Measurements from ENCODE around the gene PAK4. TPM values are rescaled to one million over a fixed set of nuclear protein-coding genes. Genes with fewer than 3 reads are reported as not detected.

The PAK4 gene
- total and polyA plus RNA-seq, 10 of the 15 experiments (the other 5 are each of a cell fraction or from before 2014, with no cell fraction given): 0.08 to 19.3 (median 5.9) TPM

GRCh38 chr19:39084732-39085080, 40.9 kb upstream of the PAK4 start (continued):
- TF ChIP-seq ZBTB33 (IDR thresholded peaks at IDR 0.05) (no peak), POLR2AphosphoS2 (IDR thresholded peaks at IDR 0.05; ENCODE audit: low read depth, low read length) (no peak), CREM (IDR thresholded peaks at IDR 0.05; ENCODE audit: low read depth) (no peak), KAT2A (conservative IDR thresholded peaks at IDR 0.05; ENCODE audit: control insufficient read depth, low read depth, low read length) (no peak)
- TF ChIP-seq, protein P1, sequence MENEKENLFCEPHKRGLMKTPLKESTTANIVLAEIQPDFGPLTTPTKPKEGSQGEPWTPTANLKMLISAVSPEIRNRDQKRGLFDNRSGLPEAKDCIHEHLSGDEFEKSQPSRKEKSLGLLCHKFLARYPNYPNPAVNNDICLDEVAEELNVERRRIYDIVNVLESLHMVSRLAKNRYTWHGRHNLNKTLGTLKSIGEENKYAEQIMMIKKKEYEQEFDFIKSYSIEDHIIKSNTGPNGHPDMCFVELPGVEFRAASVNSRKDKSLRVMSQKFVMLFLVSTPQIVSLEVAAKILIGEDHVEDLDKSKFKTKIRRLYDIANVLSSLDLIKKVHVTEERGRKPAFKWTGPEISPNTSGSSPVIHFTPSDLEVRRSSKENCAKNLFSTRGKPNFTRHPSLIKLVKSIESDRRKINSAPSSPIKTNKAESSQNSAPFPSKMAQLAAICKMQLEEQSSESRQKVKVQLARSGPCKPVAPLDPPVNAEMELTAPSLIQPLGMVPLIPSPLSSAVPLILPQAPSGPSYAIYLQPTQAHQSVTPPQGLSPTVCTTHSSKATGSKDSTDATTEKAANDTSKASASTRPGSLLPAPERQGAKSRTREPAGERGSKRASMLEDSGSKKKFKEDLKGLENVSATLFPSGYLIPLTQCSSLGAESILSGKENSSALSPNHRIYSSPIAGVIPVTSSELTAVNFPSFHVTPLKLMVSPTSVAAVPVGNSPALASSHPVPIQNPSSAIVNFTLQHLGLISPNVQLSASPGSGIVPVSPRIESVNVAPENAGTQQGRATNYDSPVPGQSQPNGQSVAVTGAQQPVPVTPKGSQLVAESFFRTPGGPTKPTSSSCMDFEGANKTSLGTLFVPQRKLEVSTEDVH (IDR thresholded peaks at IDR 0.05; ENCODE audit: low read depth, partially characterized antibody): no peak

GRCh38 chr19:39085392-39085791, 40.2 kb upstream of the PAK4 start:
- Histone ChIP-seq H3K4me3 (no peak overlapping the region), H3K27me3 (replicated peaks in 1 of 2; ENCODE audit: control insufficient read depth in 2 of 2, insufficient read depth in 2 of 2, low read length in 1 of 2) (peaks cover 5 to 12% of the 10 kb centered on the region in 2 experiments), H2AFZ (ENCODE audit: control insufficient read depth, low read depth, low read length) (no peak overlapping the region), H3K27ac (ENCODE audit: control insufficient read depth, insufficient read depth) (no peak overlapping the region), H3K9ac (ENCODE audit: control insufficient read depth, insufficient read depth, low read length) (no peak overlapping the region), H3K36me3 (ENCODE audit: control insufficient read depth in 2 of 2, insufficient read depth in 2 of 2, low read length in 1 of 2) (no peaks in the 10 kb centered on the region), H3K79me2 (ENCODE audit: control insufficient read depth, insufficient read depth, low read length) (no peaks in the 10 kb centered on the region), H3K4me1 (ENCODE audit: control insufficient read depth, insufficient read depth, low read length) (no peaks in the 10 kb centered on the region), H3K9me3 (replicated peaks; ENCODE audit: control insufficient read depth, insufficient read depth, low read length) (no peaks in the 10 kb centered on the region), H3K4me2 (ENCODE audit: control insufficient read depth, insufficient read depth) (no peak overlapping the region), H4K20me1 (ENCODE audit: control insufficient read depth, insufficient read depth) (no peaks in the 10 kb centered on the region)
- RAD21 ChIA-PET (ENCODE audit: unreplicated experiment): no interaction called here
- POLR2A ChIA-PET: no interaction called here
- FAIRE-seq: no peak
- ATAC-seq: no peak
- no TSS peak for BruUV-seq (replicated peaks)
- intact Hi-C loops (cut with micrococcal nuclease; ENCODE audit: unreplicated experiment): no loop called here
- 59% methylated on average over 8 of the region's 8 CpGs for WGBS (ENCODE audit: insufficient coverage, insufficient replicate concordance, low lambda C conversion rate, missing lambda C conversion rate)
- SMC1A ChIA-PET (ENCODE audit: uncharacterized antibody, unreplicated experiment): no interaction called here
- DNase-seq (ENCODE audit: low read depth, low spot score): no peak
- CTCF ChIA-PET: no interaction called here
- in situ Hi-C loops (cut with MboI): no loop called here
- TF ChIP-seq NBN (IDR thresholded peaks at IDR 0.05) (no peak), NKRF (conservative IDR thresholded peaks at IDR 0.05) (no peak), RB1 (IDR thresholded peaks at IDR 0.05; ENCODE audit: borderline replicate concordance) (no peak), GATAD2B (conservative IDR thresholded peaks at IDR 0.05; ENCODE audit: low read depth) (no peak)
- TF ChIP-seq, protein P2, sequence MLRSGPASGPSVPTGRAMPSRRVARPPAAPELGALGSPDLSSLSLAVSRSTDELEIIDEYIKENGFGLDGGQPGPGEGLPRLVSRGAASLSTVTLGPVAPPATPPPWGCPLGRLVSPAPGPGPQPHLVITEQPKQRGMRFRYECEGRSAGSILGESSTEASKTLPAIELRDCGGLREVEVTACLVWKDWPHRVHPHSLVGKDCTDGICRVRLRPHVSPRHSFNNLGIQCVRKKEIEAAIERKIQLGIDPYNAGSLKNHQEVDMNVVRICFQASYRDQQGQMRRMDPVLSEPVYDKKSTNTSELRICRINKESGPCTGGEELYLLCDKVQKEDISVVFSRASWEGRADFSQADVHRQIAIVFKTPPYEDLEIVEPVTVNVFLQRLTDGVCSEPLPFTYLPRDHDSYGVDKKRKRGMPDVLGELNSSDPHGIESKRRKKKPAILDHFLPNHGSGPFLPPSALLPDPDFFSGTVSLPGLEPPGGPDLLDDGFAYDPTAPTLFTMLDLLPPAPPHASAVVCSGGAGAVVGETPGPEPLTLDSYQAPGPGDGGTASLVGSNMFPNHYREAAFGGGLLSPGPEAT (IDR thresholded peaks at IDR 0.05; ENCODE audit: low read depth): no peak
- TF ChIP-seq, protein P3, sequence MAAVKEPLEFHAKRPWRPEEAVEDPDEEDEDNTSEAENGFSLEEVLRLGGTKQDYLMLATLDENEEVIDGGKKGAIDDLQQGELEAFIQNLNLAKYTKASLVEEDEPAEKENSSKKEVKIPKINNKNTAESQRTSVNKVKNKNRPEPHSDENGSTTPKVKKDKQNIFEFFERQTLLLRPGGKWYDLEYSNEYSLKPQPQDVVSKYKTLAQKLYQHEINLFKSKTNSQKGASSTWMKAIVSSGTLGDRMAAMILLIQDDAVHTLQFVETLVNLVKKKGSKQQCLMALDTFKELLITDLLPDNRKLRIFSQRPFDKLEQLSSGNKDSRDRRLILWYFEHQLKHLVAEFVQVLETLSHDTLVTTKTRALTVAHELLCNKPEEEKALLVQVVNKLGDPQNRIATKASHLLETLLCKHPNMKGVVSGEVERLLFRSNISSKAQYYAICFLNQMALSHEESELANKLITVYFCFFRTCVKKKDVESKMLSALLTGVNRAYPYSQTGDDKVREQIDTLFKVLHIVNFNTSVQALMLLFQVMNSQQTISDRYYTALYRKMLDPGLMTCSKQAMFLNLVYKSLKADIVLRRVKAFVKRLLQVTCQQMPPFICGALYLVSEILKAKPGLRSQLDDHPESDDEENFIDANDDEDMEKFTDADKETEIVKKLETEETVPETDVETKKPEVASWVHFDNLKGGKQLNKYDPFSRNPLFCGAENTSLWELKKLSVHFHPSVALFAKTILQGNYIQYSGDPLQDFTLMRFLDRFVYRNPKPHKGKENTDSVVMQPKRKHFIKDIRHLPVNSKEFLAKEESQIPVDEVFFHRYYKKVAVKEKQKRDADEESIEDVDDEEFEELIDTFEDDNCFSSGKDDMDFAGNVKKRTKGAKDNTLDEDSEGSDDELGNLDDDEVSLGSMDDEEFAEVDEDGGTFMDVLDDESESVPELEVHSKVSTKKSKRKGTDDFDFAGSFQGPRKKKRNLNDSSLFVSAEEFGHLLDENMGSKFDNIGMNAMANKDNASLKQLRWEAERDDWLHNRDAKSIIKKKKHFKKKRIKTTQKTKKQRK (IDR thresholded peaks at IDR 0.05; ENCODE audit: low read depth, low read length): no peak
